HEK293 (cell line): ENCODE results near the gene ZC3H12C.

ENCODE experiments used
- YY1 ChIP-seq: fragments of 450-650 bp; formaldehyde crosslinking; IDR thresholded peaks from 2 replicates; pipeline ENCODE4 v1.5.1; 2018; ENCODE audit warnings: missing biosample characterization, missing genetic modification characterization
- ZFP37 ChIP-seq: fragments of 450-650 bp; formaldehyde crosslinking; IDR thresholded peaks from 2 replicates; pipeline ENCODE4 v1.5.1; 2016; ENCODE audit warnings: missing biosample characterization, missing genetic modification characterization
- ZNF202 ChIP-seq: fragments of 450-650 bp; formaldehyde crosslinking; IDR thresholded peaks from 2 replicates; pipeline ENCODE4 v1.5.1; 2016; ENCODE audit warnings: missing biosample characterization, missing genetic modification characterization, borderline replicate concordance
- ZNF23 ChIP-seq: fragments of 450-650 bp; formaldehyde crosslinking; IDR thresholded peaks from 2 replicates; pipeline ENCODE4 v1.5.1; 2016; ENCODE audit warnings: missing biosample characterization, missing genetic modification characterization, borderline replicate concordance
- ZNF274 ChIP-seq, 2 experiments: fragments of 200-500 bp in 1 of 2; fragments of 450-650 bp in 1 of 2; sonication (Bioruptor generic) in 1 of 2; formaldehyde crosslinking in 1 of 2; IDR thresholded peaks; 2 replicates each; pipeline versions ENCODE4 v1.5.1 to v1.6.1; 2014 to 2016; ENCODE audit warnings: borderline replicate concordance in 1 of 2, inconsistent platforms in 1 of 2, low read length in 1 of 2, missing biosample characterization in 1 of 2, missing genetic modification characterization in 1 of 2
- ZNF561 ChIP-seq: fragments of 450-650 bp; IDR thresholded peaks from 2 replicates; pipeline ENCODE4 v1.5.1; 2018; ENCODE audit warnings: missing biosample characterization, missing genetic modification characterization, borderline replicate concordance
- TF ChIP-seq, protein P1 (sequence below): fragments of 450-650 bp; formaldehyde crosslinking; IDR thresholded peaks from 2 replicates; pipeline ENCODE4 v1.5.1; 2017; ENCODE audit warnings: missing biosample characterization, mild to moderate bottlenecking, missing genetic modification characterization, moderate library complexity
- TF ChIP-seq, protein P2 (sequence below): fragments of 450-650 bp; formaldehyde crosslinking; IDR thresholded peaks from 2 replicates; pipeline ENCODE4 v1.5.1; 2016; ENCODE audit warnings: missing biosample characterization, missing genetic modification characterization
- TF ChIP-seq, protein P3 (sequence below): fragments of 450-650 bp; formaldehyde crosslinking; IDR thresholded peaks from 2 replicates; pipeline ENCODE4 v1.5.1; 2016; ENCODE audit warnings: missing biosample characterization, missing genetic modification characterization
- TF ChIP-seq, protein P4 (sequence below): fragments of 450-650 bp; formaldehyde crosslinking; IDR thresholded peaks from 2 replicates; pipeline ENCODE4 v1.5.1; 2016; ENCODE audit warnings: missing biosample characterization, missing genetic modification characterization

DNA sequence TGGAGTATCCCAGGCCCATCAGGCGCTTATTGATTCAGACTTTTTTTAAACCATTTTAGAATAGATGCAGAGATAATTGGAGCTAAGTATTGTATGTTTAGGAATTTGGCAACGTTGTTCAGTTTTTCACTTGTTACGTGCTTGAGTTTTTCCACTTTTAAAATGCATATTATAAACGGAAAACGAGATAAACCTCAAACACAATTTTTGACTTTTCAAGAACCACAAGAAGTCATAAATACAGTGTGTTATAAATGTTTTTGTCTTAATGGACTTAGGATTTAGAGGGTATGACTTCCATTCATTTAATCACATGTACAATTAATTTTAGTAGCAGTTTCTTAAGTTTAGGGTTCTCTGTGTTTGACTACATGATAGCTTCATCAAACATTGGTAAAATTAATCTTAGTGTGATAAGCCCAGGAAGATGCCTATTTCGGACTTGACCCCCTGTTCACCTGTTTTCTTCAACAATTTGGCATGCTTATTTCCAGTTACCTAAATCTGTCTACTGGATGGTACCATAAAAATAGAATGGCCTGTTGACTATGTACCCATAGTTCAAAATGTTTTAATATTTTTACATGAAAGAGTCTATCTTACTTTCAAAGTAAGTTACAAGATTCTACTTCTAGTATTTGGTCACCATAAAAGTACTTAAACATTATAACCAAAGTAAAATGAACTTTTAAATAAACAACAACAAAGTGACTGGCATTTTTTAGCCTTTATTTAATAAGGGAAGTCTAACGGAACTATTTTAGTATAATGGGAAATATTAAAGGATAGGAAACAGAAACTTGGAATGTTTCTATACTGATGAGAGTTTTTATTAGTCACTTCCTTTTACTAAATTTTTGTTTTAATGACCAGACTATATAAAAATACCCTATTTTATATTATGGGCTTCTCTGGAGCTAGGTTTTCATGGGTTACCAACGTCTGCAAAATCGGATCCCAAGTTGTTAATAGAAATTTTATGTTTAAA, 1.4 kb downstream of the ZC3H12C start:
- TF ChIP-seq ZFP37 (tag by site-specific recombination) (no peak), ZNF202 (tag by site-specific recombination) (no peak), ZNF23 (tag by site-specific recombination) (no peak), ZNF561 (tag by site-specific recombination) (no peak), YY1 (tag by site-specific recombination) (no peak), ZNF274 (IDR thresholded peaks at IDR 0.05; ENCODE audit: low read length) (no peak), ZNF274 (tag by site-specific recombination; IDR thresholded peaks at IDR 0.05; ENCODE audit: borderline replicate concordance) (no peak)
- TF ChIP-seq, protein P1, sequence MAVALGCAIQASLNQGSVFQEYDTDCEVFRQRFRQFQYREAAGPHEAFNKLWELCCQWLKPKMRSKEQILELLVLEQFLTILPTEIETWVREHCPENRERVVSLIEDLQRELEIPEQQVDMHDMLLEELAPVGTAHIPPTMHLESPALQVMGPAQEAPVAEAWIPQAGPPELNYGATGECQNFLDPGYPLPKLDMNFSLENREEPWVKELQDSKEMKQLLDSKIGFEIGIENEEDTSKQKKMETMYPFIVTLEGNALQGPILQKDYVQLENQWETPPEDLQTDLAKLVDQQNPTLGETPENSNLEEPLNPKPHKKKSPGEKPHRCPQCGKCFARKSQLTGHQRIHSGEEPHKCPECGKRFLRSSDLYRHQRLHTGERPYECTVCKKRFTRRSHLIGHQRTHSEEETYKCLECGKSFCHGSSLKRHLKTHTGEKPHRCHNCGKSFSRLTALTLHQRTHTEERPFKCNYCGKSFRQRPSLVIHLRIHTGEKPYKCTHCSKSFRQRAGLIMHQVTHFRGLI (tag by site-specific recombination), result no peak
- TF ChIP-seq, protein P2, sequence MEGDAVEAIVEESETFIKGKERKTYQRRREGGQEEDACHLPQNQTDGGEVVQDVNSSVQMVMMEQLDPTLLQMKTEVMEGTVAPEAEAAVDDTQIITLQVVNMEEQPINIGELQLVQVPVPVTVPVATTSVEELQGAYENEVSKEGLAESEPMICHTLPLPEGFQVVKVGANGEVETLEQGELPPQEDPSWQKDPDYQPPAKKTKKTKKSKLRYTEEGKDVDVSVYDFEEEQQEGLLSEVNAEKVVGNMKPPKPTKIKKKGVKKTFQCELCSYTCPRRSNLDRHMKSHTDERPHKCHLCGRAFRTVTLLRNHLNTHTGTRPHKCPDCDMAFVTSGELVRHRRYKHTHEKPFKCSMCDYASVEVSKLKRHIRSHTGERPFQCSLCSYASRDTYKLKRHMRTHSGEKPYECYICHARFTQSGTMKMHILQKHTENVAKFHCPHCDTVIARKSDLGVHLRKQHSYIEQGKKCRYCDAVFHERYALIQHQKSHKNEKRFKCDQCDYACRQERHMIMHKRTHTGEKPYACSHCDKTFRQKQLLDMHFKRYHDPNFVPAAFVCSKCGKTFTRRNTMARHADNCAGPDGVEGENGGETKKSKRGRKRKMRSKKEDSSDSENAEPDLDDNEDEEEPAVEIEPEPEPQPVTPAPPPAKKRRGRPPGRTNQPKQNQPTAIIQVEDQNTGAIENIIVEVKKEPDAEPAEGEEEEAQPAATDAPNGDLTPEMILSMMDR (tag by site-specific recombination), result no peak
- TF ChIP-seq, protein P3, sequence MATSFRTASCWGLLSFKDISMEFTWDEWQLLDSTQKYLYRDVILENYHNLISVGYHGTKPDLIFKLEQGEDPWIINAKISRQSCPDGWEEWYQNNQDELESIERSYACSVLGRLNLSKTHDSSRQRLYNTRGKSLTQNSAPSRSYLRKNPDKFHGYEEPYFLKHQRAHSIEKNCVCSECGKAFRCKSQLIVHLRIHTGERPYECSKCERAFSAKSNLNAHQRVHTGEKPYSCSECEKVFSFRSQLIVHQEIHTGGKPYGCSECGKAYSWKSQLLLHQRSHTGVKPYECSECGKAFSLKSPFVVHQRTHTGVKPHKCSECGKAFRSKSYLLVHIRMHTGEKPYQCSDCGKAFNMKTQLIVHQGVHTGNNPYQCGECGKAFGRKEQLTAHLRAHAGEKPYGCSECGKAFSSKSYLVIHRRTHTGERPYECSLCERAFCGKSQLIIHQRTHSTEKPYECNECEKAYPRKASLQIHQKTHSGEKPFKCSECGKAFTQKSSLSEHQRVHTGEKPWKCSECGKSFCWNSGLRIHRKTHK (tag by site-specific recombination), result no peak
- TF ChIP-seq, protein P4, sequence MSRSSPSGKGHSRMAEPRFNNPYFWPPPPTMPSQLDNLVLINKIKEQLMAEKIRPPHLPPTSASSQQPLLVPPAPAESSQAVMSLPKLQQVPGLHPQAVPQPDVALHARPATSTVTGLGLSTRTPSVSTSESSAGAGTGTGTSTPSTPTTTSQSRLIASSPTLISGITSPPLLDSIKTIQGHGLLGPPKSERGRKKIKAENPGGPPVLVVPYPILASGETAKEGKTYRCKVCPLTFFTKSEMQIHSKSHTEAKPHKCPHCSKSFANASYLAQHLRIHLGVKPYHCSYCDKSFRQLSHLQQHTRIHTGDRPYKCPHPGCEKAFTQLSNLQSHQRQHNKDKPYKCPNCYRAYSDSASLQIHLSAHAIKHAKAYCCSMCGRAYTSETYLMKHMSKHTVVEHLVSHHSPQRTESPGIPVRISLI, result no peak
